ENCODE measurements around the gene SPRY1.

Gene SPRY1

GRCh38 chr4:123396307-123397143 is at the start of gene SPRY1:
SPRY1 (plus strand) TSS chr4:123396795; CDS start chr4:123401592, 4,797 bp downstream.
- peak; percentile 17 to 91 for DNase-seq

- no peak for DNase-seq
Measured at GRCh38 chr4:123346951-123347350, 49.6 kb upstream of the SPRY1 start.

DNA sequence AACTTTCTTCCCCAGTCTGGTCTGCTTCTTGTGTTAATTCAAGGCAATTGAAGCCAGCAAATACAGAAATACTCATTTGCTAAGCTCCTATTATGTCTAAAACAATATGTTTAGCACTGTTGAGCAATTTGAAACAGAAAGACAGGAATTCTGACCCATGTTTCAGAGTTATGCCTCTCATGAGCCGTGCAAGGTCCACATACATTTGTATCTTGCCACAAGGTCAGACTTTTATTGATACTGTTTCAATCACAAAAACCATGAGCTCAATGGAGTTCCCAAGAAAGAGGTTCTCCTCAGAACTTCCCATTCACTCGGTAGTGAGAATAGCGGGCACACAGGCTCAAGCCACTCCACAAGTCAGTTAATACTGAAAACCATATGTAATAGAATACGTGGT is 47.6 kb upstream of the SPRY1 start:
- no peak for DNase-seq

- no peak for DNase-seq
Measured at GRCh38 chr4:123349421-123350190, 47.0 kb upstream of the SPRY1 start.

- DNase-seq, result no peak
Measured at GRCh38 chr4:123350191-123350544, 46.4 kb upstream of the SPRY1 start.

GRCh38 chr4:123350726-123351125 is 45.9 kb upstream of the SPRY1 start:
- no peak for DNase-seq

GRCh38 chr4:123351713-123352112 is 44.9 kb upstream of the SPRY1 start:
- no peak for DNase-seq

GRCh38 chr4:123352240-123352945 is 44.2 kb upstream of the SPRY1 start:
- DNase-seq, result no peak

DNA sequence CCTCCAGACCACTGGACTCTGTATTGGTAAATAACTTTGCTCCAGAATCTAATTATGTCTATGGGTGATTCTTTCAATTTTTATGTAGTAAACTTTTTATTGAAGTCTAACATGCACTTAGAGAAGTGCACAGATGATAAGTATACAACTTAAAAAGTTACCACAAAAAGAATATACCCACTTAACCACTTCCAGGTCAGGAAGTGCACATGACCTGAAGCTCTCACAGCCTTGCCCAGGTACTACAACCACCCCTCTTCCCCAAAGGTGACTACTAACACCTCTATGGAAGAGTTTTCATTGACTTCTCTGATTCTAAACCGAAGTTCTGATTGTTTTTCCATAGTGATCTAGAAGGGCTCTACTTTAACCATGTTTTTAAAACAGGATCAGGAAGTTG is 43.6 kb upstream of the SPRY1 start:
- DNase-seq, result no peak

- no peak for DNase-seq
Measured at GRCh38 chr4:123353656-123354055, 42.9 kb upstream of the SPRY1 start.

DNA sequence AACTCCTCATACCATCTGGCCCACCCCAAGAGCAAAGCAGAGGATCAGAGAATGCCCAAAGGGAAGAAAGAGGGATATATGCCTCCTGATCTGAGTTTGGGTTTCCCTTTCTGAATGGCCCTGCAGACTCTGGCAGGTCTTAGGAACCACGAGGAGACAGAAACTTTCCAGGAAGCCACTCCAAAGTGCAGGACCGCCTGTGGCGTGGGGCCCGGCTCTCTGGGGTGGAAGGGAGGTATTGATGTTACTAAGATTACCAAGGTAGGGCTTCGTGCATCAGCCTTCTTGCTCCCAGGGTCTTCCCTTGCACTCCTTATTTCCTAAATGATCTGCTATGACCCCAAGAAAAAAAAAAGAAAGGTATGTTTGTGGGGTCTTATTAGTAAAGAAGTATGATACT is 41.9 kb upstream of the SPRY1 start:
- DNase-seq, result no peak

GRCh38 chr4:123356921-123357320 is 39.7 kb upstream of the SPRY1 start:
- no peak for DNase-seq

DNA sequence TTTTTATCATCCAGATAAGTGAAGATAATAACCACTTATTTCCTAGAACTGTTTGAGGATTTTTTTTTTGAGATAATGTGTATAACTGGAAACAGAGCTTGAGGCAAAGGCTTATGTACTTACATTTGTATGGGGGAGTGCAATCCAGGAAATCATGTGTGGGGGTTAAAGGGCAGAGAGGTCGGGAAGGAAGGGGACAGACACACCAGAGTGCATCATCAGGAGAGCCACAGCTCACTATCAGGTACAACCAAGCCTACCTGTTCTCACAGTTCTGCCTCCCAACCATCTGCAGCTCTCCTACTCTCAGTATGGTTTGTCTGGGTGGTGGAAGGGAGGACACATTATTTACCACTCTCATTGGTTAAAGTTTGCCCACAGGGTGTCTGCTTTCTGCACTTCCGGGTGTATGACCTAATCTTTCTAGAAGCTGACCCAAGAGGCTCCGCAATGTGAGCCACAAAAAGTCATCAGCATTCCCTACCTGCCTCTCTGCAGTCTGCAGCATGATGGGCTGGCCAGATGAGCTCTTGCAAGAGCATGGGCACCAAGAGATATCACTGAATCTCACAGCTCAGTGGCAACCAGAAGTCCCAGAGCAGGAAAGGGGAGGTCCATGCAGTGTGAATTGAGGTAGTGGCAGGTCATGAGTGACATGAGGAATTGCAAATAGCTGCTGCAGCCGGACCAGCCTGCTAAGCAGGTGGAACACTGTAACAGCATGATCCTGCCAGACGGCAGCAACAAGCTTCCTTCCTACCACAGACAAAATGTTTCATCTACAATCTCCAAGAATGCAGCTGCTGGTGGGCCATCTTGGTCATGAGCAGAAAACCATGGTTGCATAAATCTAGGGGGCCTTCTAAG is 36.9 kb upstream of the SPRY1 start:
- peak in 1 of 2 donors; percentile 44 for DNase-seq

DNA sequence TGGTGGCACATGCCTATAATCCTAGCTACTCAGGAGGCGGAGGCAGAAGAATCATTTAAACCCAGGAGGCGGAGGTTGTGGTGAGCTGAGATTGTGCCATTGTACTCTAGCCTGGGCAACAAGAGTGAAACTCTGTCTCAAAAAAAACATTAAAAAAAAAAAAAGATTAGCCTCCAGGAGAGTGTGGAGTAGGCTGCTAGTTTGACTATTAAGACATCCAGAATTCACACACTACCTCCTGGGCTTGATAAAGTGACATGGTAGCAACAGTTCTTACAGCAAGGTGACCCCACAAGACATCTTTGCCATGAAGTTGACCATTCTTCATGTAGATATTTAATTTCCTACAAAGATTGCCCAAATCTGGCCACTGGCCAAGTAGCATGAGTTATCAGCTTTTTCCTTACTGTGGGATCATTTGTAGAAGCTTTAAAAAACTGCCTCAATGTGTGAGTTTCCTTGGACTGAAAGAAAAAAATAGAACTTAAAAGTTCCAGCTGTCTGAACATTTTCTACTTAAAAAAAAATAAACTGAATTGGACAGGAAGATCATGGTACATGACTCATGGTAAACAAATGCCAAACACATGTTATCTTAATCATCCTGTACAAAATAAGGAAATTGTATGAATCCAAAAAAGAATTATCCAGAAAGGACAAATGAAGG is 35.3 kb upstream of the SPRY1 start:
- peak in 1 of 2 donors; percentile 44 for DNase-seq

GRCh38 chr4:123362103-123362502 is 34.5 kb upstream of the SPRY1 start:
- DNase-seq, result no peak

- no peak for DNase-seq
Measured at GRCh38 chr4:123363729-123364128, 32.9 kb upstream of the SPRY1 start.

GRCh38 chr4:123364906-123365305 is 31.7 kb upstream of the SPRY1 start:
- no peak for DNase-seq

GRCh38 chr4:123365412-123365811 is 31.2 kb upstream of the SPRY1 start:
- DNase-seq, result no peak

GRCh38 chr4:123366144-123366748 is 30.3 kb upstream of the SPRY1 start:
- no peak for DNase-seq

GRCh38 chr4:123378794-123379193 is 17.8 kb upstream of the SPRY1 start:
- no peak for DNase-seq

GRCh38 chr4:123379392-123379791 is 17.2 kb upstream of the SPRY1 start:
- no peak for DNase-seq

Measured in bone marrow (tissue), 2 donors.